K562 (cell line): ENCODE data around the gene EPS8L1. TPM values are rescaled to one million over a fixed set of nuclear protein-coding genes. Genes with fewer than 3 reads are reported as not detected.

Source experiments
- ATAC-seq: fragments of 200-7000 bp; cut with Tn5 transposase; 3 replicates; pipeline ENCODE4 v1.9.1; 2020; ENCODE audit warnings: moderate library complexity
- BruUV-seq: library from RNA; stranded (reverse); fragments of 400-500 nt; replicated peaks from 2 replicates; lab custom pipeline; 2021; lab: Mats Ljungman, UMichigan
- CTCF ChIA-PET: fragments of 300-600 bp; formaldehyde crosslinking; extraction: SDS; loops from one replicate; lab custom pipeline; 2021; ENCODE audit warnings: low intra/inter-chr PET ratio; lab: Yijun Ruan, JAX
- POLR2A ChIA-PET: fragments of 300-600, 350-650 bp; sonication (Branson Sonifier 250); formaldehyde crosslinking; extraction: SDS; loops from one replicate; lab custom pipeline; 2021; ENCODE audit warnings: antibody characterized with exemption, inconsistent platforms; lab: Yijun Ruan, JAX
- DNase-seq, 4 experiments: peaks; one replicate each; pipeline versions ENCODE4 v3.0.0 to v3.0.0-alpha.2; 2011 to 2018; ENCODE audit warnings: low spot score in 3 of 4, mixed read lengths in 3 of 4; ENCODE audit errors: extremely low read depth in 1 of 4
- FAIRE-seq: peaks from 2 replicates; lab custom pipeline; 2011; peaks lifted over from hg19 to GRCh38; lab: Jason Lieb, UNC
- H2AFZ ChIP-seq: 2 replicates; pipeline ENCODE4 v1.6.0; 2011; ENCODE audit warnings: low read depth, low read length, control low read depth, inconsistent platforms
- H3K27ac ChIP-seq: fragments of 200-600 bp; 3 replicates; pipeline ENCODE4 v1.8.0; 2011; ENCODE audit warnings: low read depth, mild to moderate bottlenecking, control low read depth, inconsistent platforms, low read length, moderate library complexity, mixed read lengths; ENCODE audit errors: extremely low read depth
- H3K27me3 ChIP-seq, 2 experiments: fragments of 300-600 bp in 1 of 2; 2 replicates in 1 of 2; 3 replicates in 1 of 2; pipeline versions ENCODE4 v1.6.0 to v1.8.0; 2011; ENCODE audit warnings: inconsistent platforms in 2 of 2, low read length in 2 of 2, mild to moderate bottlenecking in 1 of 2, mixed read lengths in 1 of 2, moderate library complexity in 1 of 2; ENCODE audit not compliant: control insufficient read depth in 2 of 2, insufficient read depth in 2 of 2
- H3K36me3 ChIP-seq: fragments of 300-600 bp; 3 replicates; pipeline ENCODE4 v1.8.0; 2011; ENCODE audit warnings: mild to moderate bottlenecking, low read length, inconsistent platforms; ENCODE audit not compliant: control insufficient read depth, insufficient read depth
- H3K4me1 ChIP-seq, 2 experiments: fragments of 200-600 bp in 1 of 2; replicated peaks in 1 of 2; 2 replicates in 1 of 2; 3 replicates in 1 of 2; pipeline versions ENCODE4 v1.5.1 to v1.8.0; 2011; ENCODE audit warnings: inconsistent platforms in 2 of 2, low read length in 2 of 2, mild to moderate bottlenecking in 1 of 2, mixed read lengths in 1 of 2, moderate library complexity in 1 of 2; ENCODE audit not compliant: control insufficient read depth in 2 of 2, insufficient read depth in 2 of 2
- H3K4me2 ChIP-seq: 2 replicates; pipeline ENCODE4 v1.6.1; 2011; ENCODE audit warnings: low read length, control low read depth, inconsistent platforms, mixed read lengths; ENCODE audit not compliant: insufficient read depth
- H3K4me3 ChIP-seq: fragments of 200-600 bp; sonication (generic), shearing (Covaris generic); 2 replicates; pipeline ENCODE4 v1.5.1; 2016; ENCODE audit warnings: control low read depth, inconsistent platforms
- H3K79me2 ChIP-seq: fragments of 200-600 bp; 3 replicates; pipeline ENCODE4 v1.8.0; 2011; ENCODE audit warnings: low read length, inconsistent platforms; ENCODE audit not compliant: control insufficient read depth, insufficient read depth
- H3K9ac ChIP-seq, 2 experiments: 2 replicates each; pipeline versions ENCODE4 v1.6.0 to v1.6.1; 2011; ENCODE audit warnings: low read depth in 2 of 2, low read length in 2 of 2, control low read depth in 1 of 2, inconsistent platforms in 1 of 2, mild to moderate bottlenecking in 1 of 2, mixed read lengths in 1 of 2; ENCODE audit not compliant: insufficient read depth in 1 of 2
- H3K9me1 ChIP-seq: one replicate; pipeline ENCODE4 v1.6.0; 2011; ENCODE audit warnings: inconsistent platforms, mild to moderate bottlenecking, low read length, moderate library complexity; ENCODE audit not compliant: control insufficient read depth, insufficient read depth
- H3K9me3 ChIP-seq: replicated peaks from 2 replicates; pipeline ENCODE4 v1.5.1; 2011; ENCODE audit warnings: low read depth, low read length, inconsistent platforms; ENCODE audit not compliant: control insufficient read depth, insufficient read depth
- H4K20me1 ChIP-seq: replicated peaks from 2 replicates; pipeline ENCODE4 v1.6.1; 2011; ENCODE audit warnings: low read length, inconsistent platforms, mixed read lengths; ENCODE audit not compliant: control insufficient read depth, insufficient read depth
- PCBP1 ChIP-seq: fragments of 200-400 bp; formaldehyde crosslinking; IDR thresholded peaks from 2 replicates; pipeline ENCODE4 v1.6.1; 2018; ENCODE audit warnings: mild to moderate bottlenecking, low read depth, low read length; ENCODE audit not compliant: poor library complexity, severe bottlenecking
- POLR2G ChIP-seq: fragments of 200-400 bp; formaldehyde crosslinking; IDR thresholded peaks from 2 replicates; pipeline ENCODE4 v1.6.1; 2017; ENCODE audit warnings: low read depth, mild to moderate bottlenecking, antibody characterized with exemption, low read length, moderate library complexity
- THAP7 ChIP-seq: fragments of 250-450 bp; sonication (Bioruptor Pico); IDR thresholded peaks from 2 replicates; pipeline ENCODE4 v1.5.0; 2021
- WGBS: fragments of 100-300 bp; shearing (Covaris generic); methylation state at CpG from one replicate; pipeline ENCODE4 v1.1.6; 2016; ENCODE audit warnings: low coverage, mixed read lengths; ENCODE audit not compliant: insufficient coverage; ENCODE audit errors: missing lambda C conversion rate; 5-methylcytosine and 5-hydroxymethylcytosine counted together
- in situ Hi-C: fragments of 300-500 bp; cut with MboI; formaldehyde crosslinking; loops from 4 replicates; pipeline ENCODE4 v1.15.0; 2018; ENCODE audit warnings: inconsistent platforms, mixed read lengths
- intact Hi-C: fragments of 100-400 bp; cut with micrococcal nuclease; formaldehyde crosslinking; loops from 2 replicates; pipeline ENCODE4 v1.14.2; 2022
- polyA plus RNA-seq, 8 experiments: library from polyadenylated mRNA; depleted of rRNA in 4 of 8; stranded (reverse) in 5 of 8; unstranded in 3 of 8; fragments of >200 nt; fragmentation: Nextera tagmentation in 2 of 8; fragmentation: Illumina TruSeq in 1 of 8; extraction: Ambion mirVana in 2 of 8; extraction: Trizol in 1 of 8; gene quantifications; 2 replicates each; pipeline versions ENCODE4 v1.2.1 to v1.2.3, GENCODE V29; 2011 to 2014; ENCODE audit warnings: inconsistent platforms in 1 of 8, missing spikeins in 1 of 8
- total RNA-seq, 7 experiments: library from RNA; depleted of rRNA in 6 of 7; stranded (reverse); fragments of >200 nt in 6 of 7; fragmentation: Illumina TruSeq in 2 of 7; extraction: Trizol in 2 of 7; gene quantifications; 2 replicates each; pipeline versions ENCODE4 v1.2.1 to v1.2.3, GENCODE V29; 2011 to 2021; ENCODE audit warnings: low replicate concordance in 1 of 7
- TF ChIP-seq, protein P1 (sequence below): fragments of 450-650 bp; IDR thresholded peaks from 2 replicates; pipeline ENCODE4 v1.6.1; 2014; ENCODE audit warnings: low read depth, mild to moderate bottlenecking, moderate library complexity, borderline replicate concordance

The EPS8L1 gene
- total and polyA plus RNA-seq, 9 of the 15 experiments (the other 6 are each of a cell fraction or from before 2014, with no cell fraction given), result 0.35 to 22.1 (median 11.9) TPM

DNA sequence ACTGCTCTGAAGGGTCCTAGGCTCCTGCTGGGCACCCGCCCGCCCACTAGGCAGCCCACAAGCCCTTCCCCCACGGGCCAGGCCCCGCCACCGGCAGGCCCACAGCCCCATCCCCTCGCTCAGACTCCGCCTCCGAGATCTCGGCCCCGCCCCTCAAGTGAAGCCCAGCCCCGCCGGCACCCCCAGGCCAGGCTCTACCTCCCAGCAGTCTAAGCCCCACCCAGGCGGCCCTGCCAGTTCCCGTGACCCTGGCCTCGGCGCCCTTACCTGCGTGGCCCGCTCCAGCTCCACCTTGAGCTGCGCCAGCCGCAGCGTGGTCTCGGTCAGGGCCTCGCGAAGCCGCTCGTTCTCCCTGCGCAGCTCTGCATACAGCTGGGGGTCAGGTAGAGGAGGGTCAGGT lies 16.3 kb downstream of the EPS8L1 start (continued):
- peak; percentile 20 for TF ChIP-seq PCBP1
- TF ChIP-seq, protein P1, sequence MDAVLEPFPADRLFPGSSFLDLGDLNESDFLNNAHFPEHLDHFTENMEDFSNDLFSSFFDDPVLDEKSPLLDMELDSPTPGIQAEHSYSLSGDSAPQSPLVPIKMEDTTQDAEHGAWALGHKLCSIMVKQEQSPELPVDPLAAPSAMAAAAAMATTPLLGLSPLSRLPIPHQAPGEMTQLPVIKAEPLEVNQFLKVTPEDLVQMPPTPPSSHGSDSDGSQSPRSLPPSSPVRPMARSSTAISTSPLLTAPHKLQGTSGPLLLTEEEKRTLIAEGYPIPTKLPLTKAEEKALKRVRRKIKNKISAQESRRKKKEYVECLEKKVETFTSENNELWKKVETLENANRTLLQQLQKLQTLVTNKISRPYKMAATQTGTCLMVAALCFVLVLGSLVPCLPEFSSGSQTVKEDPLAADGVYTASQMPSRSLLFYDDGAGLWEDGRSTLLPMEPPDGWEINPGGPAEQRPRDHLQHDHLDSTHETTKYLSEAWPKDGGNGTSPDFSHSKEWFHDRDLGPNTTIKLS, result no peak

DNA sequence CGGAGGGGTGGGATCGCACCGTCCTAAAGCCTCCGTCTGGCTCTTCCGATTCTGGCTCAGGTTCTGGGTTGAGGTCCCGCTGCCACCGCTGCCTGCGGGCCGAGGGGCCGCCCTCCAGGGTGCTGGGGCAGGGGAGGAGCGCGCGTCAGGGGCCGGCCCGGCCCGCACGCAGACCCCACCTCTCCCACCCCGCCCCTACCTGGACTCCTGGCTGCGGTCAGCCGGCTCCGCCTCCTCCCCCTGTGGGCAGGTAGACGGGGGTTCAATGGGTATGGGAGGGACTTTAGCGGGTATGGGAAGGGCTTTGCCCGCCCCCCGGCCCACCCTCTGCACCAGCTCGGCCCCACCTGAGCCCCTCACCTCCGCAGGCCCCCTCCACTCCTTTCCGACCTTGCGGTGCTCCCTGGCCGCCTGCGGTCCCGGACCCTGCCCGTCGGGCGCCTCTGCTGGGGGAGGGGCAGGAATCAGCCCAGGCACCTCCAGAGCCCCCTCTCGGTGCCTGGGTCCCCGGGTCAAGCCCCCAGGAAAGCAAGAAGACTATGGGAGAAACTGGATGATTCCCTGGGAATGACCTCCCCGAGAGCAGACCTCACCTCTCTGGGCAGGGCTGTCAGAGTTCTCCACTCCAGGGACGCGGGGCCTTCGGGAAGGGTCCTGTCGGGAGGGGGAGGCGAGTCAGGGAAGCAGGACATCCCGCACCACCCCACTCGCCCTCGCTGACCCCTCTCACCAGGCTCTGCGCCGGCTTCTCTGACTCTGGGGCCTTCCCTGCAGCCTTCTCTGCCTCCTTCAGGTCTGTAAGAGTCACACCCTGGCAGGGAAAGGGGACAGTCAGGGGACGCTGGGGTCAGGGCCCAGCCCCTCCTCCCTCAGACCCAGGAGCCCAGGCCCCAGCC lies 17.0 kb downstream of the EPS8L1 start:
- Histone ChIP-seq H3K27me3 (no peaks in the 10 kb centered on the region), H3K36me3 (peaks cover 61% of the 10 kb centered on the region; the same call in 2 of the 3 replicates), H3K9me3 (no peaks in the 10 kb centered on the region), H3K79me2 (no peaks in the 10 kb centered on the region), H2AFZ (no peak overlapping the region), H3K9ac (no peak overlapping the region; a peak in 1 of 4 replicates), H3K9me1 (no peaks in the 10 kb centered on the region), H3K4me3 (no peak overlapping the region), H3K4me1 (peaks cover 0 to 56% of the 10 kb centered on the region in 2 experiments; a peak in 3 of 5 replicates), H4K20me1 (peaks cover 4% of the 10 kb centered on the region; the same call in 1 of the 2 replicates), H3K27ac (no peak overlapping the region), H3K4me2 (no peak overlapping the region)
- no TSS peak for BruUV-seq
- TF ChIP-seq PCBP1, result peak; percentile 13
- no peak for TF ChIP-seq THAP7 (CRISPR knock-in tag)
- TF ChIP-seq POLR2G, result 0 out of 2 replicates have a peak, but pooled peaks have one; percentile 12
- CTCF ChIA-PET, result no interaction called here
- in situ Hi-C loops, result no loop called here
- no peak for FAIRE-seq
- intact Hi-C loops, result no loop called here
- DNase-seq, result peak in 2 of 4 experiments; percentile 6 to 20
- ATAC-seq, result no peak
- POLR2A ChIA-PET, result no interaction called here
- 100% methylated on average over 3 of the region's 49 CpGs for WGBS
